ENCODE measurements around the gene SLC35A5. TPM values are rescaled to one million over a fixed set of nuclear protein-coding genes. Genes with fewer than 3 reads are reported as not detected.

Gene SLC35A5
- total and polyA plus RNA-seq, 2 of the 13 experiments (the other 11 are each of a cell fraction or from before 2014, with no cell fraction given) = 15.5 to 26.5 TPM

DNA sequence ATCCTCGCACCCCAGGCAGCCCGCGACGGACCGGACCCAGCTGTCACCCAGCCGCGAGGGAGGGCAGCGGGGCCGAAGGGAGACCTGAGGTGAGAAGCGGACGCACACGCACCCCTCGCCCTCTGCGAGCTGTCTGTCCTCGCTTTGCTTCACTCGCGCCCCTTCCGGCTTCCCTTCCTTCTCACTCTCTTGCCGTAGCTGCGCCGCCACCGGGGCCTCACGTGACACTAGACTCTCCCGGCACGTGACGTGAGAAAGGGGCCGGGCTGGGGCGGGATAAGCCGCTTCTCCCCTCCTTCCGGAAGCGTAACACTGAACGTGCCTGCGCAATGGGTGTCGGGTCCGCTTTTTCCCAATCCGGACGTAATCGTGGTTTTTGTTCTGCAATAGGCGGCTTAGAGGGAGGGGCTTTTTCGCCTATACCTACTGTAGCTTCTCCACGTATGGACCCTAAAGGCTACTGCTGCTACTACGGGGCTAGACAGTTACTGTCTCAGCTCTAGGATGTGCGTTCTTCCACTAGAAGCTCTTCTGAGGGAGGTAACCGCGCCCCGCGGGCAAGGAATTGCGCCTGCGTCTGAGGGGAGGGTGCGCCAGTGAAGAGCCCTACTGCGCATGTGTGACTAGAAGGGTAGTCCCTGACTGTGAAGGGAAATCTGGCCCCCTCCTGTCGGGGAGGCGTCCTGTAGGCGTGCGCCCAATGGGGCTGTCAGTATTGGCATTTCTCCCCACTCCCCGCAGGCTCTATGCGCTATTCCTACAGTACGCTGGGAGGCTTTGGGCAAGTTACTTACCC lies at the start of gene SLC35A5, which contains the start of gene ATG3 (continued):
- TF ChIP-seq KIAA2018 (CRISPR knock-in tag; IDR thresholded peaks at IDR 0.05; ENCODE audit: borderline replicate concordance) = no peak
- no peak for TF ChIP-seq AKAP8 (CRISPR knock-in tag; IDR thresholded peaks at IDR 0.05)
- TF ChIP-seq HDAC2 (CRISPR knock-in tag; IDR thresholded peaks at IDR 0.05) = peak; percentile 58
- TF ChIP-seq KDM3A (CRISPR knock-in tag; IDR thresholded peaks at IDR 0.05; ENCODE audit: low read depth) = no peak
- peak; percentile 45; the same call in 1 of the 2 replicates for TF ChIP-seq ZSCAN9 (CRISPR knock-in tag; IDR thresholded peaks at IDR 0.05; ENCODE audit: borderline replicate concordance)
- peak; percentile 54 for TF ChIP-seq BCL6 (CRISPR knock-in tag; IDR thresholded peaks at IDR 0.05)
- peak; percentile 9; the same call in 1 of the 2 replicates for TF ChIP-seq HOMEZ (CRISPR knock-in tag; IDR thresholded peaks at IDR 0.05; ENCODE audit: low read depth)
- no peak for TF ChIP-seq ZBTB3 (CRISPR knock-in tag; IDR thresholded peaks at IDR 0.05; ENCODE audit: borderline replicate concordance, low read depth)
- TF ChIP-seq, protein P1, sequence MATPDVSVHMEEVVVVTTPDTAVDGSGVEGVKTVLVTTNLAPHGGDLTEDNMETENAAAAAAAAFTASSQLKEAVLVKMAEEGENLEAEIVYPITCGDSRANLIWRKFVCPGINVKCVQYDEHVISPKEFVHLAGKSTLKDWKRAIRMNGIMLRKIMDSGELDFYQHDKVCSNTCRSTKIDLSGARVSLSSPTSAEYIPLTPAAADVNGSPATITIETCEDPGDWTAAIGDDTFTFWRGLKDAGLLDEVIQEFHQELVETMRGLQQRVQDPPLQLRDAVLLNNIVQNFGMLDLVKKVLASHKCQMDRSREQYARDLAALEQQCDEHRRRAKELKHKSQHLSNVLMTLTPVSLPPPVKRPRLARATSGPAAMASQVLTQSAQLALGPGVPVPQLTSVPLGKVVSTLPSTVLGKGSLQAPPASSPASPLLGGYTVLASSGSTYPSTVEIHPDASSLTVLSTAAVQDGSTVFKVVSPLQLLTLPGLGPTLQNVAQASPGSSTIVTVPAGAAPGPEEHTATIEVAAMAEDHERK (CRISPR knock-in tag; IDR thresholded peaks at IDR 0.05; ENCODE audit: low read depth) = peak; percentile 89
- TF ChIP-seq NFYC (CRISPR knock-in tag; IDR thresholded peaks at IDR 0.05) = no peak; the same call in 1 of the 2 replicates
- no peak; the same call in 1 of the 2 replicates for TF ChIP-seq MIER3 (CRISPR knock-in tag; IDR thresholded peaks at IDR 0.05; ENCODE audit: borderline replicate concordance)
- TF ChIP-seq, protein P2, sequence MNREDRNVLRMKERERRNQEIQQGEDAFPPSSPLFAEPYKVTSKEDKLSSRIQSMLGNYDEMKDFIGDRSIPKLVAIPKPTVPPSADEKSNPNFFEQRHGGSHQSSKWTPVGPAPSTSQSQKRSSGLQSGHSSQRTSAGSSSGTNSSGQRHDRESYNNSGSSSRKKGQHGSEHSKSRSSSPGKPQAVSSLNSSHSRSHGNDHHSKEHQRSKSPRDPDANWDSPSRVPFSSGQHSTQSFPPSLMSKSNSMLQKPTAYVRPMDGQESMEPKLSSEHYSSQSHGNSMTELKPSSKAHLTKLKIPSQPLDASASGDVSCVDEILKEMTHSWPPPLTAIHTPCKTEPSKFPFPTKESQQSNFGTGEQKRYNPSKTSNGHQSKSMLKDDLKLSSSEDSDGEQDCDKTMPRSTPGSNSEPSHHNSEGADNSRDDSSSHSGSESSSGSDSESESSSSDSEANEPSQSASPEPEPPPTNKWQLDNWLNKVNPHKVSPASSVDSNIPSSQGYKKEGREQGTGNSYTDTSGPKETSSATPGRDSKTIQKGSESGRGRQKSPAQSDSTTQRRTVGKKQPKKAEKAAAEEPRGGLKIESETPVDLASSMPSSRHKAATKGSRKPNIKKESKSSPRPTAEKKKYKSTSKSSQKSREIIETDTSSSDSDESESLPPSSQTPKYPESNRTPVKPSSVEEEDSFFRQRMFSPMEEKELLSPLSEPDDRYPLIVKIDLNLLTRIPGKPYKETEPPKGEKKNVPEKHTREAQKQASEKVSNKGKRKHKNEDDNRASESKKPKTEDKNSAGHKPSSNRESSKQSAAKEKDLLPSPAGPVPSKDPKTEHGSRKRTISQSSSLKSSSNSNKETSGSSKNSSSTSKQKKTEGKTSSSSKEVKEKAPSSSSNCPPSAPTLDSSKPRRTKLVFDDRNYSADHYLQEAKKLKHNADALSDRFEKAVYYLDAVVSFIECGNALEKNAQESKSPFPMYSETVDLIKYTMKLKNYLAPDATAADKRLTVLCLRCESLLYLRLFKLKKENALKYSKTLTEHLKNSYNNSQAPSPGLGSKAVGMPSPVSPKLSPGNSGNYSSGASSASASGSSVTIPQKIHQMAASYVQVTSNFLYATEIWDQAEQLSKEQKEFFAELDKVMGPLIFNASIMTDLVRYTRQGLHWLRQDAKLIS (CRISPR knock-in tag; IDR thresholded peaks at IDR 0.05) = no peak
- TF ChIP-seq BRCA1 (CRISPR knock-in tag; IDR thresholded peaks at IDR 0.05) = no peak
- peak in 1 of 2 experiments; percentile 75; a peak in 2 of 4 replicates for TF ChIP-seq KLF16 (CRISPR knock-in tag; IDR thresholded peaks at IDR 0.05)

Data from HepG2 (cell line).